AG04450 (cell line): ENCODE data around the gene C3orf18. TPM values are rescaled to one million over a fixed set of nuclear protein-coding genes. Genes with fewer than 3 reads are reported as not detected.

Experiments used
- CTCF ChIA-PET: fragments of 300-600, 350-600 bp; formaldehyde crosslinking; extraction: SDS; loops from one replicate; lab custom pipeline; 2022; ENCODE audit warnings: antibody characterized with exemption, inconsistent platforms; lab: Charles Lee
- POLR2A ChIA-PET: fragments of 350-600 bp; formaldehyde crosslinking; extraction: SDS; loops from one replicate; lab custom pipeline; 2021; ENCODE audit warnings: antibody characterized with exemption, inconsistent platforms; lab: Yijun Ruan, JAX
- DNase-seq: peaks from one replicate; pipeline ENCODE4 v3.0.0-alpha.2; 2011; ENCODE audit warnings: low read depth, low spot score
- H3K27ac ChIP-seq: one replicate; pipeline ENCODE4 v1.5.1; 2012; ENCODE audit warnings: low read depth, low read length, control low read depth
- H3K27me3 ChIP-seq: one replicate; pipeline ENCODE4 v1.6.0; 2012; ENCODE audit warnings: low read length; ENCODE audit not compliant: control insufficient read depth, insufficient read depth
- H3K4me3 ChIP-seq: 2 replicates; pipeline ENCODE4 v1.5.1; 2011; ENCODE audit warnings: mild to moderate bottlenecking, low read depth, low read length, control low read depth
- H3K9me3 ChIP-seq: 2 replicates; pipeline ENCODE4 v1.5.1; 2012; ENCODE audit warnings: low read length; ENCODE audit not compliant: control insufficient read depth, insufficient read depth
- polyA plus RNA-seq: library from polyadenylated mRNA; depleted of rRNA; stranded (reverse); fragments of >200 nt; gene quantifications from 2 replicates; pipeline ENCODE4 v1.2.3, GENCODE V29; 2011
- TF ChIP-seq, protein P1 (sequence below): IDR thresholded peaks from 2 replicates; pipeline ENCODE4 v1.5.1; 2011; ENCODE audit warnings: low read depth, low read length, control low read depth, inconsistent platforms

C3orf18 gene
- polyA plus RNA-seq, 1 experiment = 10.0 TPM

DNA sequence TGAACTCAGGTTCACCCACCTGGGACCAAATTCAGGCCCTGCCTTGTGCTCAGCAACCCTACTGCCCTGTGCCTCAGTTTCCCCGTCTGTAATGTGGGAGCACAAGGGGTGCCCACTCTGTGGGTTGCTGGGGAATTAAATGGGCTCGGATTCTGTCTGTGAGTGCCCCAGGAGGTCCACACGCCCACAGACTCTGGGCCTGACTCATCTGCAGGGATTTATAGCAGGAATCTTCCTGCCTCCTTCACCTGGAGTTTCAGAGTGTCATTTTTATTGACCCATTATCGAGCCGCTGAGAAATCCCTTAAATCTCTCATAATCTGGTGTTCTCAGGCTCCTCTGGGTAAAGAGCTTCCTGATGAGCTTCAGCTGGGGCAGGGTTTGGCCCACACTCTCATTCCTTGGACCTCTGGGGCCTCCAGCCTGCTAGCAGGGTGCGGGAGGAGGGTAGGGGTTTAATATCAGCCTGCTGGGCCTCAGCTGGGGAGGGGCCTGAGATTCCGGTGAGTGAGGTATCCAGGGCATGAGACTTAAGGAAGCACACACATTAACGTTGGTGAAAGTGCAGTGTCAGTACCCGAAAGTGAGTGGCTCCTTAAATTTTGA lies 16.4 kb downstream of the C3orf18 start:
- ChIA-PET POLR2A (no interaction called here), CTCF (interaction anchor here (0.9 to 4.9 kb wide), 8 partner anchors 9 to 207 kb away, joined by 3 to 53 read pairs (median 4); partner anchors contain the start of genes C3orf18, CYB561D2, MAPKAPK3 and NPRL2)
- no peak for DNase-seq
- TF ChIP-seq, protein P1, sequence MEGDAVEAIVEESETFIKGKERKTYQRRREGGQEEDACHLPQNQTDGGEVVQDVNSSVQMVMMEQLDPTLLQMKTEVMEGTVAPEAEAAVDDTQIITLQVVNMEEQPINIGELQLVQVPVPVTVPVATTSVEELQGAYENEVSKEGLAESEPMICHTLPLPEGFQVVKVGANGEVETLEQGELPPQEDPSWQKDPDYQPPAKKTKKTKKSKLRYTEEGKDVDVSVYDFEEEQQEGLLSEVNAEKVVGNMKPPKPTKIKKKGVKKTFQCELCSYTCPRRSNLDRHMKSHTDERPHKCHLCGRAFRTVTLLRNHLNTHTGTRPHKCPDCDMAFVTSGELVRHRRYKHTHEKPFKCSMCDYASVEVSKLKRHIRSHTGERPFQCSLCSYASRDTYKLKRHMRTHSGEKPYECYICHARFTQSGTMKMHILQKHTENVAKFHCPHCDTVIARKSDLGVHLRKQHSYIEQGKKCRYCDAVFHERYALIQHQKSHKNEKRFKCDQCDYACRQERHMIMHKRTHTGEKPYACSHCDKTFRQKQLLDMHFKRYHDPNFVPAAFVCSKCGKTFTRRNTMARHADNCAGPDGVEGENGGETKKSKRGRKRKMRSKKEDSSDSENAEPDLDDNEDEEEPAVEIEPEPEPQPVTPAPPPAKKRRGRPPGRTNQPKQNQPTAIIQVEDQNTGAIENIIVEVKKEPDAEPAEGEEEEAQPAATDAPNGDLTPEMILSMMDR = no peak
- Histone ChIP-seq H3K4me3 (no peak overlapping the region), H3K9me3 (no peaks in the 10 kb centered on the region), H3K27ac (no peak overlapping the region), H3K27me3 (peaks cover 16% of the 10 kb centered on the region)

DNA sequence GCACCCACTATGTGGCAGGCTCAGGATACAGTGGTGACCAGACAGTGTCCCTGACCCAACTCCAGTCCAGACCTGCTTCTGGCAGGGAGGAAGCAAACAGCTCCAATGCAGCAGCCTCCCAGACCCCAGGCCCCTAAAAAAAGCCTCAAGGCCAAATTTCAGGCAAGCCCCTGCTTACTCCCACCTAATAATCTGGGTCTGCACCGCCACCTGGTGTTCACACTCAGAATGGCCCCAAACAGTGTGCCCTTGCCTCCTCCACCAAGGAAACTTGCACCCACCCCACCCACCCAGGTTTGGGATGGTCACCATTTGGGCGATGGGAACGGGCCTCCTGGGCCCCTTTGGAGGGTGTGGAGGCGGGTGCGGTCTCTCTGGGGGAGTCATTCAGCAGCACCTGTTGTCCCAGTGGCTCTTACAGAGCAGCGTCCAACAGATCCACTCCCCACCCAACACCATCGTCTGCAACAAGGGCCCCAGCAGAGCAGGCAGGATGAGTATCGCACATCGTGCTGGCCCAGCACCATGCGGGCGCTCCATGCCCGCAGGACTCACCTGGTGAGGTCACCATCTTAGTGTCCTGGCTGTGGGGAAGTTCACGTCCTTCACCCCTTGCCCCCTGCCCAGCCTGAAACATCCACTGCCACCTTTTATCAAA lies 17.3 kb downstream of the C3orf18 start:
- ChIA-PET POLR2A (no interaction called here), CTCF (interaction anchor here (0.8 to 4.9 kb wide), 17 partner anchors 8 to 206 kb away, joined by 3 to 53 read pairs (median 4); partner anchors contain the start of genes C3orf18, CISH, CYB561D2 and MAPKAPK3)
- TF ChIP-seq, protein P1 = peak; percentile 73
- H3K27me3 ChIP-seq = peaks cover 14% of the 10 kb centered on the region
- no peak for DNase-seq
- H3K27ac ChIP-seq = no peak overlapping the region
- no peaks in the 10 kb centered on the region for H3K9me3 ChIP-seq
- no peak overlapping the region for H3K4me3 ChIP-seq

DNA sequence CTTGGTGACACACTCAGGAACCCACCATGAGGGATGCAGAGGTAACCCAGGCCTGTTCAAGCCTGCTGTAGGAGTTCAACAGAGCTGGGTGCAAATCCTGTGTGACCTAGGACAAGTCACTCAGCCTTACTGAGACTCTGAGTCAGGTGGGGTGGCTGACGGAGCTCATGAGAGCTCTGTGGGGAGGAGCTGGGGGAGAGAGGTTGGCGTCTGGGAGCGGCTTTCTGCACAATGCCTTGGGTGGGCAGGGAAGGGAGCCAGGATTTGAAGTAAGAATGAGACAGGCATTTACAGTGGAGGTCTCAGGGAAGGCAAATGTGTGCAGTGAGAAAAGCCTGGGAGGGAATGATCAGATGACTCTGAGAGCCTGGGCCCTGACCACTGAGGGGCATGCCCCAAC lies 18.3 kb downstream of the C3orf18 start:
- no peak overlapping the region for H3K4me3 ChIP-seq
- TF ChIP-seq, protein P1 = no peak
- DNase-seq = no peak
- peaks cover 13% of the 10 kb centered on the region for H3K27me3 ChIP-seq
- ChIA-PET CTCF (interaction anchor here (0.7 to 4.9 kb wide), 11 partner anchors 9 to 201 kb away, joined by 3 to 53 read pairs (median 4); partner anchors contain the start of genes C3orf18, CISH, CYB561D2 and NPRL2), POLR2A (no interaction called here)
- H3K9me3 ChIP-seq = no peaks in the 10 kb centered on the region
- H3K27ac ChIP-seq = no peak overlapping the region

DNA sequence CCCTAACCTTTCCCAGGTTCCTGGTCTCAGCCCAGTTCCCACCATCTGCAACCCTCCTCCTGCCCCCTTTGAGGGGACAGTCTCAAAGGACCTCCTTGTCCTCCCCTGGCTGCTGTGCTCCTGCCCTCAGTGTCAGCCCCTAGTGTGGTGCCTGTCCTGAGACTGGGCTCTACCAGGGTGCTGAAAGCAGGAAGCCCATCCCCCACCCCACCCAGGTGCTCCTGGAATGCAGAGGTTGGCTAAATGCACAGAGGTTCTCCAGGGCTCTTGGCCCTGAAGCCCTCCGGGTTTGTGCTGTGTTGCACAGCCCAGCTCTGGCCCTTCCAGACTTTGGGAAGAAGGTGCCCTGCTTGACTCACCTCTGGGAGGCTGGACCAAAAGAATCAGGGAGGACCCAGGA lies 21.8 kb downstream of the C3orf18 start:
- H3K4me3 ChIP-seq = no peak overlapping the region
- no peak for DNase-seq
- CTCF ChIA-PET = interaction anchor here (0.7 to 1.2 kb wide), 2 partner anchors 42 to 198 kb away, joined by 7 read pairs; partner anchors contain the start of gene CACNA2D2
- peaks cover 19% of the 10 kb centered on the region for H3K27me3 ChIP-seq
- POLR2A ChIA-PET = no interaction called here
- no peak overlapping the region for H3K27ac ChIP-seq
- H3K9me3 ChIP-seq = no peaks in the 10 kb centered on the region
- TF ChIP-seq, protein P1 = no peak
